Measurements from ENCODE around the gene HIVEP1.

- TF ChIP-seq CTCF (IDR thresholded peaks at IDR 0.05) (no peak), ESRRA (CRISPR knock-in tag; IDR thresholded peaks at IDR 0.05; ENCODE audit: borderline replicate concordance) (no peak), SMAD4 (CRISPR knock-in tag; IDR thresholded peaks at IDR 0.05) (no peak), ZNF232 (CRISPR knock-in tag; IDR thresholded peaks at IDR 0.05) (no peak)
Measured at GRCh38 chr6:11964729-11965335, 47.3 kb upstream of the HIVEP1 start.

Data from WTC11 (cell line).